ENCODE data around the gene REM2. TPM values are rescaled to one million over a fixed set of nuclear protein-coding genes. Genes with fewer than 3 reads are reported as not detected.

Gene REM2
- total RNA-seq, 2 donors from 2014 or later = 0.77 to 1.2 TPM

- no peaks in the 10 kb centered on the region for H3K36me3 Mint-ChIP-seq (ENCODE audit: low read depth)
- WGBS, 2 experiments (ENCODE audit: insufficient coverage in 1 of 2, insufficient read length in 1 of 2) = 88 to 91% methylated on average over 7 of the region's 7 CpGs
- H3K27me3 Mint-ChIP-seq (ENCODE audit: insufficient read depth) = peaks cover 15% of the 10 kb centered on the region
- H3K36me3 ChIP-seq (ENCODE audit: control insufficient read depth, insufficient read depth, low read length) = no peaks in the 10 kb centered on the region
- no peak overlapping the region for H3K9ac ChIP-seq (ENCODE audit: extremely low read depth, low read length, poor library complexity, severe bottlenecking)
- H3K27ac Mint-ChIP-seq = no peak overlapping the region
- no peak overlapping the region for H3K4me3 Mint-ChIP-seq
- peaks cover 2% of the 10 kb centered on the region for H3K4me1 Mint-ChIP-seq
- H3K4me3 ChIP-seq (ENCODE audit: low read length) = no peak overlapping the region
- peaks cover 8% of the 10 kb centered on the region for H3K4me1 ChIP-seq (ENCODE audit: control insufficient read depth, insufficient read depth, low read length)
- TF ChIP-seq CTCF (conservative IDR thresholded peaks at IDR 0.05) = no peak
- no peaks in the 10 kb centered on the region for H3K9me3 Mint-ChIP-seq
- DNase-seq = peak; percentile 39
- H3K9me3 ChIP-seq (ENCODE audit: control insufficient read depth, low read length) = no peaks in the 10 kb centered on the region
- no peak overlapping the region for H3K27ac ChIP-seq (ENCODE audit: low read depth, low read length)
- H3K27me3 ChIP-seq (ENCODE audit: control insufficient read depth, insufficient read depth, low read length, poor library complexity, severe bottlenecking) = no peaks in the 10 kb centered on the region
These were observed 9.5 kb downstream of the REM2 start for GRCh38 chr14:22892488-22892887.

GRCh38 chr14:22893706-22894105, 10.7 kb downstream of the REM2 start:
- no peak for DNase-seq
- Histone ChIP-seq H3K9ac (ENCODE audit: extremely low read depth, low read length, poor library complexity, severe bottlenecking) (no peak overlapping the region), H3K27ac (ENCODE audit: low read depth, low read length) (no peak overlapping the region), H3K9me3 (ENCODE audit: control insufficient read depth, low read length) (no peaks in the 10 kb centered on the region), H3K4me3 (ENCODE audit: low read length) (no peak overlapping the region), H3K4me1 (ENCODE audit: control insufficient read depth, insufficient read depth, low read length) (peaks cover 6% of the 10 kb centered on the region), H3K36me3 (ENCODE audit: control insufficient read depth, insufficient read depth, low read length) (peaks cover 10% of the 10 kb centered on the region), H3K27me3 (ENCODE audit: control insufficient read depth, insufficient read depth, low read length, poor library complexity, severe bottlenecking) (no peaks in the 10 kb centered on the region)
- H3K27me3 Mint-ChIP-seq (ENCODE audit: insufficient read depth) = peaks cover 24% of the 10 kb centered on the region
- peaks cover 2% of the 10 kb centered on the region for H3K4me1 Mint-ChIP-seq
- H3K4me3 Mint-ChIP-seq = no peak overlapping the region
- no peak for TF ChIP-seq CTCF (conservative IDR thresholded peaks at IDR 0.05)
- 93 to 95% methylated on average over 3 to 4 of the region's 4 CpGs for WGBS, 2 experiments (ENCODE audit: insufficient coverage in 1 of 2, insufficient read length in 1 of 2)
- H3K9me3 Mint-ChIP-seq = no peaks in the 10 kb centered on the region
- no peak overlapping the region for H3K27ac Mint-ChIP-seq
- H3K36me3 Mint-ChIP-seq (ENCODE audit: low read depth) = peaks cover 1% of the 10 kb centered on the region

GRCh38 chr14:22895402-22895801, 12.4 kb downstream of the REM2 start:
- WGBS, 2 experiments (ENCODE audit: insufficient coverage in 1 of 2, insufficient read length in 1 of 2) = 100% methylated on average over 1 of the region's 1 CpG
- Mint-ChIP-seq H3K36me3 (ENCODE audit: low read depth) (peaks cover 3% of the 10 kb centered on the region), H3K27ac (no peak overlapping the region), H3K27me3 (ENCODE audit: insufficient read depth) (peaks cover 24% of the 10 kb centered on the region), H3K9me3 (no peaks in the 10 kb centered on the region), H3K4me1 (peaks cover 5% of the 10 kb centered on the region), H3K4me3 (no peak overlapping the region)
- Histone ChIP-seq H3K27me3 (ENCODE audit: control insufficient read depth, insufficient read depth, low read length, poor library complexity, severe bottlenecking) (no peaks in the 10 kb centered on the region), H3K4me1 (ENCODE audit: control insufficient read depth, insufficient read depth, low read length) (peaks cover 10% of the 10 kb centered on the region), H3K36me3 (ENCODE audit: control insufficient read depth, insufficient read depth, low read length) (peaks cover 21% of the 10 kb centered on the region), H3K27ac (ENCODE audit: low read depth, low read length) (no peak overlapping the region), H3K9me3 (ENCODE audit: control insufficient read depth, low read length) (no peaks in the 10 kb centered on the region), H3K9ac (ENCODE audit: extremely low read depth, low read length, poor library complexity, severe bottlenecking) (no peak overlapping the region), H3K4me3 (ENCODE audit: low read length) (no peak overlapping the region)
- no peak for TF ChIP-seq CTCF (conservative IDR thresholded peaks at IDR 0.05)
- no peak for DNase-seq
